Stimulated activated CD4-positive, alpha-beta T cell treated with anti-CD3 and anti-CD28 coated beads, Interleukin-1b, Interleukin-23, amount 100 ng/mL, for 1 hour (primary cell): ENCODE data around the gene RBM17.
"Not testable (repeated sequence)": the region's sequence is repeated elsewhere in the genome, so short reads cannot be mapped to it uniquely, and the experiment has no call there.

ENCODE experiments used
- DNase-seq, 2 donors: peaks; one replicate each; pipeline ENCODE4 v3.0.0-alpha.2; 2020; ENCODE audit warnings: low read depth in 2 of 2

Gene RBM17

GRCh38 chr10:6136215-6137201 lies 47.7 kb downstream of the RBM17 start:
- DNase-seq, result no peak

DNA sequence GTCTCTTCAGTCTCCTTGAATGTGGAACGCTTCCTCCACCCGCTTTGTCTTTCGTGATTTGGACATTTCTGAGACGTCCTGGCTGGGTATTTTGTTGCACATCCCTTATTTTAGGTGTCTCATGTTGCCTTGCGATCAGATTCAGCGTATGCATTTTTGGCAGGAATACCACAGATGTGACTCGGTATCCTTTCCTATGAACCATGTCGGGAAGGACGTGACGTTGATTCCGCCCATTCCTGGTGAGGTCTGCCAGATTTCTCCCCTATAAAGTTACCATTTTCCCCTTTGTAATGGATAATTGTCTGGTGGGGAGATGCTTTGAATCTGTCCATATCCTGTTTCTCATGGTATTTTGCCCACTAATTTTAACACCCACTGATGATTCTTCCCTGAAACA lies 49.6 kb downstream of the RBM17 start:
- DNase-seq, result no peak

- no peak for DNase-seq
These were observed 50.6 kb downstream of the RBM17 start for GRCh38 chr10:6139470-6139869.

GRCh38 chr10:6140141-6140841 lies 51.5 kb downstream of the RBM17 start:
- no peak for DNase-seq

- no peak for DNase-seq
These were observed 52.1 kb downstream of the RBM17 start for GRCh38 chr10:6140965-6141295.

GRCh38 chr10:6141296-6142151 lies 52.7 kb downstream of the RBM17 start:
- DNase-seq, result no peak

DNA sequence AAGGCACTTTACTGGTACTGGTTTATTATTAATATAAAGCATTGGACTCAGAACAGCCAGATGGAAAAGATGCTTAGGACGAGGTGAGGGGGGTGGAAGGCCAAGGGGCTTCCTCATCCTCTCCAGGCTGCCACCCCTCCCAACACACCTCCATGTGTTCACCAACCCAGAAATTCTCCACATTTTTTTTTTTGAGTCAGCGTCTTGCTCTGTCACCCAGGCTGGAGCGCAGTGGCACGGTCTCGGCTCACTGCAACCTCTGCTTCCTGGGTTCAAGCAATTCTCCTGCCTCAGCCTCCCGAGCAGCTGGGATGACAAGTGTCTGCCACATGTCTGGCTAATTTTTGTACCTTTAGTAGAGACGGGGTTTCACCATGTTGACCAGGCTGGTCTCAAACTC lies 53.4 kb downstream of the RBM17 start:
- DNase-seq, result not testable (repeated sequence)

DNA sequence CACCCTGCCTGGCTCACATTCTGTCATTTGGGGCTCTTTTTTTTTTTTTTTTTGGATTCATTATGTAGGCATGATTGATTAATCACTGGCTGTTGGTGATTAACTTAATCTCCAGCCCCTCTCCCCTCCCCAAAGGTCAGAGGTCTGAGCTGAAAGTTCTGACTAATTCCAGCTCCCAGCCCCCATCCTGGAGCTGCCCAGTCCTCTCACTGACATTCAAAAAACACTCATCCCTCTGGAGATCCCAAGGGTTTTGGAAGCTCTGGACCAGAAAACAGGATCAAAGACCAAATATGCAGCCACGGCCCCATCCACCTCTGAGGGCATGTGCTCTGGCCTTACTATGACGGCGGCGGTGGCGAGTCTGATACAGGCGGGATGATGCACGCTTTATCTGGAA lies 53.8 kb downstream of the RBM17 start:
- no peak for DNase-seq

GRCh38 chr10:6143181-6143580 lies 54.3 kb downstream of the RBM17 start:
- no peak for DNase-seq

GRCh38 chr10:6144406-6145165 lies 55.8 kb downstream of the RBM17 start:
- peak; percentile 65 to 76 for DNase-seq

- DNase-seq, result no peak
These were observed 56.5 kb downstream of the RBM17 start for GRCh38 chr10:6145166-6145987.

- DNase-seq, result no peak
These were observed 57.4 kb downstream of the RBM17 start for GRCh38 chr10:6146013-6146785.

- DNase-seq, result no peak
These were observed 58.1 kb downstream of the RBM17 start for GRCh38 chr10:6146921-6147320.

DNA sequence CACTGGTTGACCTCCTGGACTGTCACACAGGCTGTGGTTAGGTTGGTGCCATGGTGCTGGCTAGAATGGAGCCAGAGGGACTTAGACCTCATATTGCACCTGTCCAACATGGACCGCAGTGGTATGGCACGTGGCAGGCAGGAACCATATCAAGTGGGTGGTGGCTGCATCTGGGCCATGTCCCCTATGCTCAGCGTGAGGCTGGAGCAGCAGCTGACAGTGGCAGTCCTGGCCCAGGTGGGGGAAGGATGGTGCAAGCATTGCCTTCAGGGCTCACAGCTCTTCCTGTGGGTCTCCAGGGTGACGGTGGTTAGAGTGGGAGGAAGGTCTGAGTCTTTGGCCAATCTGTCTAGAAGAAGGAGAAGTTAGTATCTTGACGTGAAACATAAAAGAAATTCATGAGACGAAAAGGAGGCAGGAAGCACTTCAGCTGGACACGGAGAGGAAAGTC lies 59.4 kb downstream of the RBM17 start:
- DNase-seq, result no peak

GRCh38 chr10:6148908-6149307 lies 60.1 kb downstream of the RBM17 start:
- no peak for DNase-seq

GRCh38 chr10:6151087-6151977 lies 62.5 kb downstream of the RBM17 start:
- no peak for DNase-seq

DNA sequence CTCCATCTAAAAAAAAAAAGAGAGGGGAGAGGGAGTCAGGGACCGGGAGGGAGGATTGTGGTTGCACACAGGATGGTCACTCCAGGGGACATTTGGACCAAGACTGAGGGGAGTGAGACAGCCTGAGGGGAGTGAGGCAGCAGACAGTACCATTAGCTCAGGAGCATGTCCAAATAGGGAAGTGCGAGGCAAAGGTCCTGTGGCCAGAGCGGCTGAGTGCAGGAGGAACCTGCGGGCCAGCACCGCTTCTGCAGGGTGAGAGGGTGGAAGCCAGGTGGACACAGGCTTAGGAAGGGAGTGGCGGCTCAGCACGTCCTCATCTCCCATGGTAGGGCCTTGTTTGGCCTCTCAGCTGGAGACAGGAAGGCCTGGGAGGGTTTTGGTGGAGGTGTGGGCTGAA lies 65.0 kb downstream of the RBM17 start:
- no peak for DNase-seq

GRCh38 chr10:6154566-6154965 lies 65.7 kb downstream of the RBM17 start:
- no peak for DNase-seq

DNA sequence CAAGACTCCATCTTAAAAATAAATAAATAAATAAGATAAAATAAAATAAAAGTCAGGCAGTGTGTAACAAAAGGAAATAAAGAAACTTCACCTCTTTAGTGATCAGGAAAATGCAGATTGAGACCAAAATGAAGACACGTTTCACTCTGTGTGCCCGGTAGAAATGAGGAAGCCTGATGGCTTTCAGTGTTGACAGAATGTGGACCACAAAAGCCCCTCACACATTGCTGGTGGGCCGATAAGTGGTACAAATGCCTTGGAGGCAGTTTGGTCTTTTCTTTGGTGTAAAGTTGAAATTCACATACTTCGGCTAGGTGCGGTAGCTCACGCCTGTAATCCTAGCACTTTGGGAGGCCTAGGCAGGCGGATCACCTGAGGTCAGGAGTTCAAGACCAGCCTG lies 69.4 kb downstream of the RBM17 start:
- DNase-seq, result no peak
